Measurements from ENCODE around the gene KIF3B. TPM values are rescaled to one million over a fixed set of nuclear protein-coding genes. Genes with fewer than 3 reads are reported as not detected.

Gene KIF3B
- total RNA-seq, 1 donor from 2014 or later, result 92.5 TPM

Other genes with a start within 250 kb of the KIF3B start
- 3.3 TPM for gene HCK, start 225.4 kb upstream of the KIF3B start, total RNA-seq
- gene TM9SF4, start 167.9 kb upstream of the KIF3B start, total RNA-seq, result 15.1 TPM
- gene PLAGL2, start 69.9 kb upstream of the KIF3B start, total RNA-seq, result 1.2 TPM
- 18.1 TPM for gene POFUT1, start 69.8 kb upstream of the KIF3B start, total RNA-seq
- gene ASXL1, start 80.7 kb downstream of the KIF3B start, total RNA-seq, result 70.2 TPM